H9 (cell line): ENCODE data around the gene GNAS-AS1. TPM values are rescaled to one million over a fixed set of nuclear protein-coding genes. Genes with fewer than 3 reads are reported as not detected.

ENCODE experiments used
- DNase-seq: peaks from one replicate; pipeline ENCODE4 v3.0.0-alpha.2; 2017
- H2AFZ ChIP-seq: one replicate; pipeline ENCODE4 v1.6.1; 2013; ENCODE audit warnings: mild to moderate bottlenecking, low read length, control low read depth, moderate library complexity
- H2AK5ac ChIP-seq: 2 replicates; pipeline ENCODE4 v1.6.1; 2013; ENCODE audit warnings: low read length, control low read depth, mixed read lengths; ENCODE audit not compliant: insufficient read length
- H2BK120ac ChIP-seq: one replicate; pipeline ENCODE4 v1.6.1; 2013; ENCODE audit warnings: low read depth, mild to moderate bottlenecking, low read length, control low read depth, inconsistent platforms; ENCODE audit not compliant: poor library complexity, severe bottlenecking
- H2BK12ac ChIP-seq: 2 replicates; pipeline ENCODE4 v1.6.1; 2013; ENCODE audit warnings: low read length, control low read depth, mixed read lengths, low read depth; ENCODE audit not compliant: insufficient read length
- H2BK15ac ChIP-seq: 2 replicates; pipeline ENCODE4 v1.6.1; 2013; ENCODE audit warnings: low read depth, low read length, control low read depth
- H2BK20ac ChIP-seq: one replicate; pipeline ENCODE4 v1.6.1; 2013; ENCODE audit warnings: low read depth, mild to moderate bottlenecking, low read length, control low read depth, inconsistent platforms; ENCODE audit not compliant: poor library complexity, severe bottlenecking
- H2BK5ac ChIP-seq: 2 replicates; pipeline ENCODE4 v1.6.1; 2013; ENCODE audit warnings: low read length, control low read depth, mixed read lengths; ENCODE audit not compliant: insufficient read length
- H3K14ac ChIP-seq: 2 replicates; pipeline ENCODE4 v1.6.1; 2013; ENCODE audit warnings: low read length, control low read depth; ENCODE audit not compliant: insufficient read depth
- H3K18ac ChIP-seq: 2 replicates; pipeline ENCODE4 v1.6.1; 2013; ENCODE audit warnings: low read depth, mild to moderate bottlenecking, mixed read lengths, low read length, control low read depth; ENCODE audit not compliant: insufficient read length
- H3K23ac ChIP-seq: 2 replicates; pipeline ENCODE4 v1.6.1; 2013; ENCODE audit warnings: low read length, control low read depth, mixed read lengths, low read depth; ENCODE audit not compliant: insufficient read length
- H3K23me2 ChIP-seq: 2 replicates; pipeline ENCODE4 v1.6.1; 2013; ENCODE audit warnings: low read depth, mild to moderate bottlenecking, mixed read lengths, low read length, control low read depth; ENCODE audit not compliant: insufficient read length, poor library complexity, severe bottlenecking
- H3K27ac ChIP-seq: 2 replicates; pipeline ENCODE4 v1.5.1; 2013; ENCODE audit warnings: low read length, control low read depth, mixed read lengths, low read depth; ENCODE audit not compliant: insufficient read length
- H3K27me3 ChIP-seq: 2 replicates; pipeline ENCODE4 v1.6.1; 2013; ENCODE audit warnings: low read length, control low read depth, inconsistent platforms; ENCODE audit not compliant: insufficient read depth
- H3K4ac ChIP-seq: 2 replicates; pipeline ENCODE4 v1.6.1; 2013; ENCODE audit warnings: low read depth, mild to moderate bottlenecking, control low read depth, inconsistent platforms, low read length, moderate library complexity
- H3K4me1 ChIP-seq: 2 replicates; pipeline ENCODE4 v1.6.1; 2013; ENCODE audit warnings: low read length, control low read depth, inconsistent platforms; ENCODE audit not compliant: insufficient read depth
- H3K4me2 ChIP-seq: 2 replicates; pipeline ENCODE4 v1.6.1; 2013; ENCODE audit warnings: low read length, control low read depth, mixed read lengths; ENCODE audit not compliant: insufficient read length, insufficient read depth
- H3K56ac ChIP-seq: 2 replicates; pipeline ENCODE4 v1.6.1; 2013; ENCODE audit warnings: low read depth, mild to moderate bottlenecking, mixed read lengths, low read length, control low read depth; ENCODE audit not compliant: insufficient read length
- H3K79me1 ChIP-seq: 2 replicates; pipeline ENCODE4 v1.6.1; 2013; ENCODE audit warnings: low read depth, mild to moderate bottlenecking, moderate library complexity, low read length, control low read depth, inconsistent platforms; ENCODE audit not compliant: insufficient read depth, poor library complexity, severe bottlenecking
- H3K79me2 ChIP-seq: 2 replicates; pipeline ENCODE4 v1.6.1; 2013; ENCODE audit warnings: low read length, control low read depth, inconsistent platforms; ENCODE audit not compliant: insufficient read depth
- H3K9ac ChIP-seq: 2 replicates; pipeline ENCODE4 v1.6.1; 2013; ENCODE audit warnings: low read length, control low read depth, mixed read lengths; ENCODE audit not compliant: insufficient read length; ENCODE audit errors: extremely low read depth
- H3K9me3 ChIP-seq: one replicate; pipeline ENCODE4 v1.6.1; 2013; ENCODE audit warnings: low read depth, low read length, inconsistent platforms; ENCODE audit not compliant: control insufficient read depth
- H3T11ph ChIP-seq: one replicate; pipeline ENCODE4 v1.6.1; 2013; ENCODE audit warnings: mild to moderate bottlenecking, low read length, control low read depth, inconsistent platforms
- H4K20me1 ChIP-seq: one replicate; pipeline ENCODE4 v1.6.1; 2013; ENCODE audit not compliant: control insufficient read depth, insufficient read length, insufficient read depth
- H4K5ac ChIP-seq: 2 replicates; pipeline ENCODE4 v1.6.1; 2013; ENCODE audit warnings: low read depth, mild to moderate bottlenecking, mixed read lengths, low read length, control low read depth; ENCODE audit not compliant: insufficient read length
- H4K8ac ChIP-seq: replicated peaks from 2 replicates; pipeline ENCODE4 v1.6.1; 2013; ENCODE audit warnings: low read length, control low read depth, mixed read lengths, low read depth; ENCODE audit not compliant: insufficient read length
- H4K91ac ChIP-seq: 2 replicates; pipeline ENCODE4 v1.6.1; 2013; ENCODE audit warnings: low read depth, mild to moderate bottlenecking, moderate library complexity, mixed read lengths, low read length, control low read depth; ENCODE audit not compliant: insufficient read length
- H3K27ac Mint-ChIP-seq, 3 experiments: 2 replicates in 2 of 3; 3 replicates in 1 of 3; pipeline ENCODE4 v1.8.0; 2020 to 2021; ENCODE audit warnings: mixed read lengths in 3 of 3, mild to moderate bottlenecking in 1 of 3, moderate library complexity in 1 of 3
- H3K27me3 Mint-ChIP-seq: 2 replicates; pipeline ENCODE4 v1.8.0; 2021; ENCODE audit warnings: low read depth, mild to moderate bottlenecking, moderate library complexity, mixed read lengths
- H3K36me3 Mint-ChIP-seq, 3 experiments: 2 replicates in 2 of 3; 3 replicates in 1 of 3; pipeline ENCODE4 v1.8.0; 2020 to 2021; ENCODE audit warnings: low read depth in 3 of 3, mixed read lengths in 3 of 3; ENCODE audit not compliant: insufficient read depth in 1 of 3
- H3K4me1 Mint-ChIP-seq, 2 experiments: 2 replicates each; pipeline ENCODE4 v1.8.0; 2020; ENCODE audit warnings: mixed read lengths in 2 of 2
- H3K4me3 Mint-ChIP-seq, 2 experiments: 2 replicates in 1 of 2; 3 replicates in 1 of 2; pipeline ENCODE4 v1.8.0; 2020 to 2021; ENCODE audit warnings: mild to moderate bottlenecking in 2 of 2, mixed read lengths in 2 of 2, moderate library complexity in 1 of 2
- H3K9me3 Mint-ChIP-seq, 2 experiments: 2 replicates in 1 of 2; 3 replicates in 1 of 2; pipeline ENCODE4 v1.8.0; 2020; ENCODE audit warnings: mild to moderate bottlenecking in 2 of 2, mixed read lengths in 2 of 2, moderate library complexity in 1 of 2
- WGBS: extraction: QIAGEN DNeasy Blood & Tissue Kit; methylation state at CpG from one replicate; pipeline ENCODE4 v1.1.7; 2013; ENCODE audit warnings: missing lambda C conversion rate, low lambda C conversion rate, mixed read lengths; ENCODE audit not compliant: insufficient read length; ENCODE audit errors: extremely low coverage; 5-methylcytosine and 5-hydroxymethylcytosine counted together
- total RNA-seq: library from RNA; stranded (reverse); gene quantifications from 2 replicates; pipeline ENCODE4 v1.2.1, GENCODE V29; 2021
- TF ChIP-seq, protein P1 (sequence below): fragments of 200-600 bp; sonication (generic); conservative IDR thresholded peaks from 3 replicates; pipeline ENCODE4 v1.8.0; 2021; ENCODE audit warnings: antibody characterized with exemption, mild to moderate bottlenecking

The GNAS-AS1 gene
- total RNA-seq, 1 experiment from 2014 or later: 11.3 TPM

DNA sequence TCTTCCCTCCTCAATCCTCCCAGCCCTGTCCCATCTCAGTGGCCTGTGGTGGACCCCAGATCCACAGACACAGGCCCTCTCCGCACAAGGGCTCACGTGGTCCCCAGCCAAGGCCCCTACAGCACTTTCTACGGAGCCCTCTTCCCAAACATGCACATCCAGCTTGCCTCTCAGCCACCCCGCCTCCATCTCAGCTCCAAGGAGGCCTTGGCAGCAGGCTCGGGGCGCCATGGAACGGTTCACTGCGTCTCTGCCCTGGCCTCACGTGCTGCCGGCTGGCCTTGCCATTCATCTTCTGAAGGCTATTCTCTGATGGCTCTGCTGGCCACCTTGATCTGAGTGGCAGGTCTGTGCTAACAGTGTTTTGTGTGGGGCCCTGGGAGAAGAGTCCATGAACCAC is 33.0 kb downstream of the GNAS-AS1 start:
- H3K27ac ChIP-seq: no peak overlapping the region
- Mint-ChIP-seq H3K36me3 (peaks cover 37 to 47% (median 47%) of the 10 kb centered on the region in 3 experiments), H3K27ac (no peak overlapping the region; a peak in 1 of 7 replicates), H3K4me1 (peaks cover 3 to 13% of the 10 kb centered on the region in 2 experiments; a peak in 3 of 4 replicates), H3K4me3 (no peak overlapping the region), H3K27me3 (peaks cover 9% of the 10 kb centered on the region), H3K9me3 (peaks cover 0 to 10% of the 10 kb centered on the region in 2 experiments; a peak in 3 of 5 replicates)
- no peak for DNase-seq
- no peak overlapping the region for H3K23ac ChIP-seq
- no peaks in the 10 kb centered on the region for H3K9me3 ChIP-seq
- H2AFZ ChIP-seq: no peak overlapping the region
- no peak overlapping the region for H3K4me2 ChIP-seq
- H2BK120ac ChIP-seq: no peak overlapping the region
- TF ChIP-seq, protein P1, sequence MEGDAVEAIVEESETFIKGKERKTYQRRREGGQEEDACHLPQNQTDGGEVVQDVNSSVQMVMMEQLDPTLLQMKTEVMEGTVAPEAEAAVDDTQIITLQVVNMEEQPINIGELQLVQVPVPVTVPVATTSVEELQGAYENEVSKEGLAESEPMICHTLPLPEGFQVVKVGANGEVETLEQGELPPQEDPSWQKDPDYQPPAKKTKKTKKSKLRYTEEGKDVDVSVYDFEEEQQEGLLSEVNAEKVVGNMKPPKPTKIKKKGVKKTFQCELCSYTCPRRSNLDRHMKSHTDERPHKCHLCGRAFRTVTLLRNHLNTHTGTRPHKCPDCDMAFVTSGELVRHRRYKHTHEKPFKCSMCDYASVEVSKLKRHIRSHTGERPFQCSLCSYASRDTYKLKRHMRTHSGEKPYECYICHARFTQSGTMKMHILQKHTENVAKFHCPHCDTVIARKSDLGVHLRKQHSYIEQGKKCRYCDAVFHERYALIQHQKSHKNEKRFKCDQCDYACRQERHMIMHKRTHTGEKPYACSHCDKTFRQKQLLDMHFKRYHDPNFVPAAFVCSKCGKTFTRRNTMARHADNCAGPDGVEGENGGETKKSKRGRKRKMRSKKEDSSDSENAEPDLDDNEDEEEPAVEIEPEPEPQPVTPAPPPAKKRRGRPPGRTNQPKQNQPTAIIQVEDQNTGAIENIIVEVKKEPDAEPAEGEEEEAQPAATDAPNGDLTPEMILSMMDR: no peak
- H3K79me2 ChIP-seq: no peaks in the 10 kb centered on the region
- H4K8ac ChIP-seq: no peak overlapping the region
- H3K18ac ChIP-seq: no peak overlapping the region
- H3T11ph ChIP-seq: no peak overlapping the region
- H4K91ac ChIP-seq: no peak overlapping the region
- WGBS: no CpG with 5 or more reads among the region's 10 CpGs
- no peaks in the 10 kb centered on the region for H3K79me1 ChIP-seq
- H2BK15ac ChIP-seq: no peak overlapping the region
- no peak overlapping the region for H3K56ac ChIP-seq
- no peak overlapping the region for H3K4ac ChIP-seq
- no peaks in the 10 kb centered on the region for H3K23me2 ChIP-seq
- H2BK5ac ChIP-seq: no peak overlapping the region
- no peaks in the 10 kb centered on the region for H3K27me3 ChIP-seq
- H3K14ac ChIP-seq: no peak overlapping the region; the same call in 1 of the 2 replicates
- H2BK12ac ChIP-seq: no peak overlapping the region
- H2AK5ac ChIP-seq: no peak overlapping the region
- no peak overlapping the region for H2BK20ac ChIP-seq
- H3K9ac ChIP-seq: no peak overlapping the region
- no peaks in the 10 kb centered on the region for H3K4me1 ChIP-seq
- H4K20me1 ChIP-seq: no peaks in the 10 kb centered on the region
- no peak overlapping the region for H4K5ac ChIP-seq
